Upper lobe of left lung (tissue), 4 donors: ENCODE results near the gene TOM1L2.

Source experiments
- EP300 ChIP-seq, 4 donors: sonication (generic); formaldehyde crosslinking; IDR thresholded peaks; one replicate each; pipeline ENCODE4 v1.5.1; 2017; ENCODE audit warnings: antibody characterized with exemption in 4 of 4, control low read depth in 2 of 4
- POLR2A ChIP-seq, 4 donors: fragments of 450-650 bp; IDR thresholded peaks; one replicate each; pipeline ENCODE4 v1.5.1; 2016 to 2017; ENCODE audit warnings: antibody characterized with exemption in 4 of 4, mild to moderate bottlenecking in 2 of 4
- POLR2AphosphoS5 ChIP-seq, 2 donors: sonication (generic); formaldehyde crosslinking; IDR thresholded peaks; one replicate each; pipeline ENCODE4 v1.5.1; 2017; ENCODE audit warnings: antibody characterized with exemption in 2 of 2
- TF ChIP-seq, protein P1 (sequence below), 6 experiments: fragments of 450-650 bp in 4 of 6; fragments of 200-600 bp in 2 of 6; sonication (generic) in 2 of 6; IDR thresholded peaks; one replicate each; pipeline ENCODE4 v1.5.1; 2016 to 2019; ENCODE audit warnings: antibody characterized with exemption in 6 of 6

DNA sequence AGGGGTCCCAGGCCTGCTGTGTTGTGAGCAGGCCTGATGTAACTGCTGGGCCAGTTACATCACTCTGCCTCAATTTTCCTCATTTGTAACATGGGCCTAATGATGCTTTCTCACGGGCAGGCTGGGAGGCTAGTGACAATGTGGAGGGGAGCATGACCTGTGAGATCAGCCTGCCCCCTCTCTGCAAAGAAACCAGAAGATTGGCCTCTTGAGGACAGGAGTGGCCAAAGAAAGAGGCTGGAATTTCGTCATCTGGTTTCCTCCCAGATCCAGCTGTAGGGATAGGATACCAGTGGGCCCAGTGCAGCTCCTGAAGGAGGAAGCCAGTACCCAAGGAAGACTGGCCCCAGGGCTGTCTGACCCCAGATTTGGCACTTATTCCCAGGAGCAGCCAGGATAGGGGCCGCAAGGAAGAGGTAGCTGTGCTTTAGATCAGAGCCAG is 134.8 kb downstream of the TOM1L2 start:
- TF ChIP-seq, protein P1, sequence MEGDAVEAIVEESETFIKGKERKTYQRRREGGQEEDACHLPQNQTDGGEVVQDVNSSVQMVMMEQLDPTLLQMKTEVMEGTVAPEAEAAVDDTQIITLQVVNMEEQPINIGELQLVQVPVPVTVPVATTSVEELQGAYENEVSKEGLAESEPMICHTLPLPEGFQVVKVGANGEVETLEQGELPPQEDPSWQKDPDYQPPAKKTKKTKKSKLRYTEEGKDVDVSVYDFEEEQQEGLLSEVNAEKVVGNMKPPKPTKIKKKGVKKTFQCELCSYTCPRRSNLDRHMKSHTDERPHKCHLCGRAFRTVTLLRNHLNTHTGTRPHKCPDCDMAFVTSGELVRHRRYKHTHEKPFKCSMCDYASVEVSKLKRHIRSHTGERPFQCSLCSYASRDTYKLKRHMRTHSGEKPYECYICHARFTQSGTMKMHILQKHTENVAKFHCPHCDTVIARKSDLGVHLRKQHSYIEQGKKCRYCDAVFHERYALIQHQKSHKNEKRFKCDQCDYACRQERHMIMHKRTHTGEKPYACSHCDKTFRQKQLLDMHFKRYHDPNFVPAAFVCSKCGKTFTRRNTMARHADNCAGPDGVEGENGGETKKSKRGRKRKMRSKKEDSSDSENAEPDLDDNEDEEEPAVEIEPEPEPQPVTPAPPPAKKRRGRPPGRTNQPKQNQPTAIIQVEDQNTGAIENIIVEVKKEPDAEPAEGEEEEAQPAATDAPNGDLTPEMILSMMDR (IDR thresholded peaks at IDR 0.05), result peak in 1 of 6 experiments; percentile 7
- peak in 1 of 4 donors; percentile 52 for TF ChIP-seq POLR2A (IDR thresholded peaks at IDR 0.05)
- no peak for TF ChIP-seq EP300 (IDR thresholded peaks at IDR 0.05)
- peak; percentile 58 to 72 for TF ChIP-seq POLR2AphosphoS5 (IDR thresholded peaks at IDR 0.05)
